HCT116 (cell line): ENCODE data around the gene RABEPK. TPM values are rescaled to one million over a fixed set of nuclear protein-coding genes. Genes with fewer than 3 reads are reported as not detected.

Experiments
- ATAC-seq: fragments of 200-7000 bp; cut with Tn5 transposase; 2 replicates; pipeline ENCODE4 v1.9.1; 2020; ENCODE audit warnings: mild to moderate bottlenecking, moderate library complexity
- BruUV-seq: library from RNA; stranded (reverse); fragments of 400-500 nt; replicated peaks from 2 replicates; lab custom pipeline; 2021; lab: Mats Ljungman, UMichigan
- CTCF ChIA-PET: fragments of 300-600 bp; sonication (Branson Sonifier 250); formaldehyde crosslinking; loops from one replicate; lab custom pipeline; 2021; ENCODE audit warnings: antibody characterized with exemption; lab: Charles Lee
- POLR2A ChIA-PET: fragments of 300-600, 350-600 bp; sonication (Branson Sonifier 250); formaldehyde crosslinking; loops from one replicate; lab custom pipeline; 2021; ENCODE audit warnings: antibody characterized with exemption; lab: Charles Lee
- RAD21 ChIA-PET, 2 experiments: fragments of 300-600 bp; sonication (Branson Sonifier 250); formaldehyde crosslinking; loops; one replicate each; lab custom pipeline; 2023; ENCODE audit warnings: low total read pairs in 2 of 2; ENCODE audit not compliant: uncharacterized antibody in 2 of 2, unreplicated experiment in 2 of 2, low non-redundant PET in 1 of 2; lab: Charles Lee
- DNase-seq: peaks from one replicate; pipeline ENCODE4 v3.0.0-alpha.2; 2010; ENCODE audit warnings: low read depth, low spot score
- H2AFZ ChIP-seq: fragments of 200-600 bp; shearing (Covaris generic), sonication (generic); 2 replicates; pipeline ENCODE4 v1.6.1; 2017; ENCODE audit warnings: low read depth, mixed run types, mixed read lengths, antibody characterized with exemption, low read length; ENCODE audit not compliant: poor library complexity, severe bottlenecking
- H3K27ac ChIP-seq: 2 replicates; pipeline ENCODE4 v1.5.1; 2012; ENCODE audit warnings: low read depth, low read length
- H3K27me3 ChIP-seq: fragments of 200-600 bp; sonication (generic); 2 replicates; pipeline ENCODE4 v1.6.1; 2016; ENCODE audit warnings: mixed run types, low read length, mixed read lengths; ENCODE audit not compliant: insufficient read depth
- H3K36me3 ChIP-seq, 2 experiments: fragments of 200-500 bp in 1 of 2; fragments of 200-600 bp in 1 of 2; sonication (Bioruptor generic) in 1 of 2; sonication (generic) in 1 of 2; 2 replicates each; pipeline versions ENCODE4 v1.5.1 to v1.6.1; 2014 to 2016; ENCODE audit warnings: low read length in 2 of 2, inconsistent platforms in 1 of 2, mixed read lengths in 1 of 2, mixed run types in 1 of 2; ENCODE audit not compliant: insufficient read depth in 2 of 2, control insufficient read depth in 1 of 2
- H3K4me1 ChIP-seq, 2 experiments: fragments of 200-600 bp in 1 of 2; sonication (generic) in 1 of 2; 2 replicates each; pipeline versions ENCODE4 v1.5.1 to v1.6.1; 2012 to 2017; ENCODE audit warnings: low read length in 2 of 2, inconsistent platforms in 1 of 2, mild to moderate bottlenecking in 1 of 2, mixed read lengths in 1 of 2, mixed run types in 1 of 2, moderate library complexity in 1 of 2; ENCODE audit not compliant: insufficient read depth in 2 of 2, control insufficient read depth in 1 of 2
- H3K4me2 ChIP-seq: fragments of 200-600 bp; sonication (generic); 2 replicates; pipeline ENCODE4 v1.6.1; 2017; ENCODE audit warnings: mixed run types, low read length, mixed read lengths
- H3K4me3 ChIP-seq, 2 experiments: fragments of 200-600 bp in 1 of 2; sonication (generic) in 1 of 2; replicated peaks in 1 of 2; 2 replicates each; pipeline ENCODE4 v1.5.1; 2011 to 2016; ENCODE audit warnings: low read length in 2 of 2, control low read depth in 1 of 2, low read depth in 1 of 2, mild to moderate bottlenecking in 1 of 2, mixed read lengths in 1 of 2, mixed run types in 1 of 2
- H3K79me2 ChIP-seq: fragments of 200-600 bp; sonication (generic); 2 replicates; pipeline ENCODE4 v1.6.1; 2017; ENCODE audit warnings: mild to moderate bottlenecking, mixed run types, low read length, moderate library complexity, mixed read lengths; ENCODE audit not compliant: insufficient read depth
- H3K9ac ChIP-seq: fragments of 200-600 bp; sonication (generic); 2 replicates; pipeline ENCODE4 v1.6.1; 2016; ENCODE audit warnings: low read length, mixed read lengths
- H3K9me2 ChIP-seq: fragments of 200-600 bp; sonication (generic), shearing (Covaris generic); 2 replicates; pipeline ENCODE4 v1.6.1; 2017; ENCODE audit warnings: mixed run types, mild to moderate bottlenecking, moderate library complexity; ENCODE audit not compliant: insufficient read depth
- H3K9me3 ChIP-seq, 2 experiments: fragments of 200-500 bp in 1 of 2; fragments of 200-600 bp in 1 of 2; sonication (Bioruptor generic) in 1 of 2; sonication (generic) in 1 of 2; 2 replicates each; pipeline ENCODE4 v1.6.1; 2014 to 2017; ENCODE audit warnings: low read length in 2 of 2, mixed read lengths in 2 of 2, inconsistent platforms in 1 of 2, low read depth in 1 of 2, mild to moderate bottlenecking in 1 of 2, mixed run types in 1 of 2, moderate library complexity in 1 of 2; ENCODE audit not compliant: control insufficient read depth in 1 of 2, insufficient read depth in 1 of 2
- H4K20me1 ChIP-seq: fragments of 200-600 bp; sonication (generic), shearing (Covaris generic); 2 replicates; pipeline ENCODE4 v1.6.1; 2017; ENCODE audit warnings: mixed run types, mild to moderate bottlenecking, moderate library complexity; ENCODE audit not compliant: insufficient read depth
- CBX3 ChIP-seq: IDR thresholded peaks from 2 replicates; pipeline ENCODE4 v1.6.1; 2012; ENCODE audit warnings: low read depth
- CEBPB ChIP-seq: IDR thresholded peaks from 2 replicates; pipeline ENCODE4 v1.6.1; 2012; ENCODE audit warnings: low read depth
- ELF1 ChIP-seq: IDR thresholded peaks from 2 replicates; pipeline ENCODE4 v1.6.1; 2012; ENCODE audit warnings: low read depth, borderline replicate concordance
- FOSL1 ChIP-seq: IDR thresholded peaks from 2 replicates; pipeline ENCODE4 v1.6.1; 2012; ENCODE audit warnings: low read depth
- POLR2A ChIP-seq: IDR thresholded peaks from 2 replicates; pipeline ENCODE4 v1.7.0; 2011; ENCODE audit warnings: borderline replicate concordance; ENCODE audit not compliant: insufficient read depth, insufficient read length; ENCODE audit errors: extremely low read depth
- RAD21 ChIP-seq: IDR thresholded peaks from 2 replicates; pipeline ENCODE4 v1.6.1; 2012; ENCODE audit warnings: low read depth, mild to moderate bottlenecking
- SIN3A ChIP-seq: IDR thresholded peaks from 2 replicates; pipeline ENCODE4 v1.6.1; 2012; ENCODE audit warnings: low read depth
- SP1 ChIP-seq: IDR thresholded peaks from 2 replicates; pipeline ENCODE4 v1.6.1; 2012; ENCODE audit warnings: low read depth
- YY1 ChIP-seq: IDR thresholded peaks from 2 replicates; pipeline ENCODE4 v1.6.1; 2011; ENCODE audit warnings: low read length, low read depth, moderate library complexity, mild to moderate bottlenecking; ENCODE audit not compliant: insufficient replicate concordance; ENCODE audit errors: extremely low read depth
- ZBTB33 ChIP-seq: IDR thresholded peaks from 2 replicates; pipeline ENCODE4 v1.6.1; 2011; ENCODE audit warnings: mild to moderate bottlenecking, low read length, moderate library complexity; ENCODE audit not compliant: insufficient replicate concordance; ENCODE audit errors: extremely low read depth
- intact Hi-C: fragments of 100-400 bp; cut with micrococcal nuclease; formaldehyde crosslinking; loops from 2 replicates; pipeline ENCODE4 v1.10.0; 2022
- total RNA-seq: library from RNA; stranded (reverse); gene quantifications from one replicate; pipeline ENCODE4 v1.2.1, GENCODE V29; 2021; ENCODE audit not compliant: unreplicated experiment

The RABEPK gene
- total RNA-seq, 1 experiment from 2014 or later, result 48.3 TPM

- no peak for DNase-seq
- H3K79me2 ChIP-seq, result peaks cover 34% of the 10 kb centered on the region
- no peaks in the 10 kb centered on the region for H4K20me1 ChIP-seq
- no peak overlapping the region for H3K9ac ChIP-seq
- H3K4me2 ChIP-seq, result no peak overlapping the region
- no peaks in the 10 kb centered on the region for H3K9me3 ChIP-seq
- H3K4me1 ChIP-seq, result peaks cover 0 to 14% of the 10 kb centered on the region in 2 experiments; a peak in 2 of 4 replicates
- H3K27ac ChIP-seq, result no peak overlapping the region
- POLR2A ChIA-PET, result interaction anchor here (1.2 kb wide), 1 partner anchor 81 kb away, joined by 3 read pairs; the partner anchor contains the start of gene HSPA5
- TF ChIP-seq ELF1 (no peak), FOSL1 (no peak), SIN3A (no peak), RAD21 (no peak), ZBTB33 (no peak), CEBPB (no peak), POLR2A (no peak)
- TF ChIP-seq, all 23 proteins: peak for 0
- H3K4me3 ChIP-seq, result no peak overlapping the region
- H3K27me3 ChIP-seq, result no peaks in the 10 kb centered on the region
- H2AFZ ChIP-seq, result no peak overlapping the region
- ChIA-PET CTCF (no interaction called here), RAD21 (no interaction called here)
- no peaks in the 10 kb centered on the region for H3K9me2 ChIP-seq
- no peak for ATAC-seq
- no TSS peak for BruUV-seq
- H3K36me3 ChIP-seq, result no peaks in the 10 kb centered on the region; a peak in 1 of 4 replicates
- intact Hi-C loops, result no loop called here
These were observed 39.6 kb upstream of the RABEPK start for GRCh38 chr9:125160750-125161149.

GRCh38 chr9:125161284-125161918, 38.9 kb upstream of the RABEPK start:
- H3K27ac ChIP-seq, result no peak overlapping the region
- no peak overlapping the region for H3K4me3 ChIP-seq
- RAD21 ChIA-PET, result no interaction called here
- intact Hi-C loops, result no loop called here
- H3K27me3 ChIP-seq, result no peaks in the 10 kb centered on the region
- POLR2A ChIA-PET, result interaction anchor here (1.2 kb wide), 1 partner anchor 80 kb away, joined by 3 read pairs; the partner anchor contains the start of gene HSPA5
- H2AFZ ChIP-seq, result no peak overlapping the region
- no peak for ATAC-seq
- DNase-seq, result no peak
- peaks cover 0 to 20% of the 10 kb centered on the region in 2 experiments; a peak in 2 of 4 replicates for H3K4me1 ChIP-seq
- H3K36me3 ChIP-seq, result no peaks in the 10 kb centered on the region; a peak in 1 of 4 replicates
- peaks cover 40% of the 10 kb centered on the region for H3K79me2 ChIP-seq
- no peaks in the 10 kb centered on the region for H4K20me1 ChIP-seq
- H3K9me3 ChIP-seq, result no peaks in the 10 kb centered on the region
- H3K9me2 ChIP-seq, result no peaks in the 10 kb centered on the region
- no TSS peak for BruUV-seq
- H3K4me2 ChIP-seq, result no peak overlapping the region
- no peak overlapping the region for H3K9ac ChIP-seq
- CTCF ChIA-PET, result no interaction called here
- TF ChIP-seq YY1 (no peak), CBX3 (no peak), SP1 (no peak), ZBTB33 (no peak)
